ENCODE measurements around the gene INO80.
"Not testable (repeated sequence)": the region's sequence is repeated elsewhere in the genome, so short reads cannot be mapped to it uniquely, and the experiment has no call there.

INO80 gene

GRCh38 chr15:40960925-40961324 lies 155.2 kb downstream of the INO80 start:
- H3K4me1 Mint-ChIP-seq (ENCODE audit: low read depth), result peaks cover 4% of the 10 kb centered on the region
- H3K27me3 Mint-ChIP-seq, result no peaks in the 10 kb centered on the region
- no peaks in the 10 kb centered on the region for H3K9me3 Mint-ChIP-seq (ENCODE audit: low read depth)

GRCh38 chr15:40960151-40960885 lies 155.8 kb downstream of the INO80 start:
- H3K27me3 Mint-ChIP-seq, result no peaks in the 10 kb centered on the region
- H3K9me3 Mint-ChIP-seq (ENCODE audit: low read depth), result no peaks in the 10 kb centered on the region
- H3K4me3 Mint-ChIP-seq, result no peak overlapping the region
- H3K27ac Mint-ChIP-seq, result no peak overlapping the region
- H3K36me3 Mint-ChIP-seq, result peaks cover 5% of the 10 kb centered on the region
- peaks cover 5% of the 10 kb centered on the region for H3K4me1 Mint-ChIP-seq (ENCODE audit: low read depth)

More at GRCh38 chr15:40960925-40961324, 155.2 kb downstream of the INO80 start:
- Mint-ChIP-seq H3K4me3 (no peak overlapping the region), H3K36me3 (peaks cover 3% of the 10 kb centered on the region), H3K27ac (no peak overlapping the region)

GRCh38 chr15:40959331-40960141 lies 156.5 kb downstream of the INO80 start:
- H3K27me3 Mint-ChIP-seq, result no peaks in the 10 kb centered on the region
- peaks cover 10% of the 10 kb centered on the region for H3K4me1 Mint-ChIP-seq (ENCODE audit: low read depth)
- H3K9me3 Mint-ChIP-seq (ENCODE audit: low read depth), result no peaks in the 10 kb centered on the region
- no peak overlapping the region for H3K4me3 Mint-ChIP-seq
- H3K27ac Mint-ChIP-seq, result no peak overlapping the region
- peaks cover 5% of the 10 kb centered on the region for H3K36me3 Mint-ChIP-seq

GRCh38 chr15:40958723-40959122 lies 157.4 kb downstream of the INO80 start:
- H3K27me3 Mint-ChIP-seq, result no peaks in the 10 kb centered on the region
- peak overlapping the region; percentile 46 for H3K27ac Mint-ChIP-seq
- peaks cover 9% of the 10 kb centered on the region for H3K36me3 Mint-ChIP-seq
- peaks cover 18% of the 10 kb centered on the region for H3K4me1 Mint-ChIP-seq (ENCODE audit: low read depth)
- H3K9me3 Mint-ChIP-seq (ENCODE audit: low read depth), result no peaks in the 10 kb centered on the region
- no peak overlapping the region for H3K4me3 Mint-ChIP-seq

GRCh38 chr15:40958146-40958545 lies 157.9 kb downstream of the INO80 start:
- no peaks in the 10 kb centered on the region for H3K27me3 Mint-ChIP-seq
- H3K4me3 Mint-ChIP-seq, result no peak overlapping the region
- peaks cover 20% of the 10 kb centered on the region for H3K4me1 Mint-ChIP-seq (ENCODE audit: low read depth)
- no peaks in the 10 kb centered on the region for H3K9me3 Mint-ChIP-seq (ENCODE audit: low read depth)
- H3K27ac Mint-ChIP-seq, result no peak overlapping the region
- H3K36me3 Mint-ChIP-seq, result peaks cover 9% of the 10 kb centered on the region

- Mint-ChIP-seq H3K36me3 (peaks cover 9% of the 10 kb centered on the region), H3K4me1 (ENCODE audit: low read depth) (peaks cover 23% of the 10 kb centered on the region), H3K27me3 (no peaks in the 10 kb centered on the region), H3K4me3 (no peak overlapping the region), H3K27ac (no peak overlapping the region), H3K9me3 (ENCODE audit: low read depth) (no peaks in the 10 kb centered on the region)
These were observed 158.5 kb downstream of the INO80 start for GRCh38 chr15:40957581-40958051.

- H3K36me3 Mint-ChIP-seq, result peaks cover 9% of the 10 kb centered on the region
- peaks cover 24% of the 10 kb centered on the region for H3K4me1 Mint-ChIP-seq (ENCODE audit: low read depth)
- no peak overlapping the region for H3K27ac Mint-ChIP-seq
- H3K27me3 Mint-ChIP-seq, result no peaks in the 10 kb centered on the region
- H3K4me3 Mint-ChIP-seq, result no peak overlapping the region
- H3K9me3 Mint-ChIP-seq (ENCODE audit: low read depth), result no peaks in the 10 kb centered on the region
These were observed 159.0 kb downstream of the INO80 start for GRCh38 chr15:40957041-40957555.

GRCh38 chr15:40956541-40956982 lies 159.5 kb downstream of the INO80 start:
- no peak overlapping the region for H3K27ac Mint-ChIP-seq
- no peaks in the 10 kb centered on the region for H3K9me3 Mint-ChIP-seq (ENCODE audit: low read depth)
- H3K27me3 Mint-ChIP-seq, result no peaks in the 10 kb centered on the region
- peak overlapping the region; percentile 63 for H3K4me3 Mint-ChIP-seq
- peaks cover 9% of the 10 kb centered on the region for H3K36me3 Mint-ChIP-seq
- H3K4me1 Mint-ChIP-seq (ENCODE audit: low read depth), result peaks cover 25% of the 10 kb centered on the region

GRCh38 chr15:40955930-40956540 lies 160.0 kb downstream of the INO80 start:
- Mint-ChIP-seq H3K9me3 (ENCODE audit: low read depth) (no peaks in the 10 kb centered on the region), H3K4me1 (ENCODE audit: low read depth) (peaks cover 25% of the 10 kb centered on the region), H3K27ac (no peak overlapping the region), H3K27me3 (no peaks in the 10 kb centered on the region), H3K4me3 (peak overlapping the region; percentile 63), H3K36me3 (peaks cover 9% of the 10 kb centered on the region)

- no peaks in the 10 kb centered on the region for H3K9me3 Mint-ChIP-seq (ENCODE audit: low read depth)
- no peak overlapping the region for H3K27ac Mint-ChIP-seq
- H3K4me1 Mint-ChIP-seq (ENCODE audit: low read depth), result peaks cover 25% of the 10 kb centered on the region
- peaks cover 9% of the 10 kb centered on the region for H3K36me3 Mint-ChIP-seq
- H3K27me3 Mint-ChIP-seq, result no peaks in the 10 kb centered on the region
- peak overlapping the region; percentile 91 for H3K4me3 Mint-ChIP-seq
These were observed 160.8 kb downstream of the INO80 start for GRCh38 chr15:40955141-40955903.

GRCh38 chr15:40954158-40954848 lies 161.8 kb downstream of the INO80 start:
- Mint-ChIP-seq H3K4me3 (peak overlapping the region; percentile 91), H3K4me1 (ENCODE audit: low read depth) (peaks cover 25% of the 10 kb centered on the region), H3K27ac (peak overlapping the region; percentile 58)
- not testable (repeated sequence) for H3K9me3 Mint-ChIP-seq (ENCODE audit: low read depth); H3K27me3 Mint-ChIP-seq; H3K36me3 Mint-ChIP-seq

GRCh38 chr15:40953713-40954074 lies 162.4 kb downstream of the INO80 start:
- Mint-ChIP-seq H3K36me3 (peaks cover 9% of the 10 kb centered on the region), H3K4me3 (peak overlapping the region; percentile 91), H3K9me3 (ENCODE audit: low read depth) (no peaks in the 10 kb centered on the region), H3K27me3 (no peaks in the 10 kb centered on the region), H3K4me1 (ENCODE audit: low read depth) (peaks cover 25% of the 10 kb centered on the region), H3K27ac (peak overlapping the region; percentile 58)

GRCh38 chr15:40952901-40953712 lies 163.0 kb downstream of the INO80 start, which contains the start of gene CHAC1:
Gene CHAC1, plus strand, starts transcription at chr15:40953471. Its CDS starts 113 bp downstream, at chr15:40953584.
- Mint-ChIP-seq H3K9me3 (ENCODE audit: low read depth) (no peaks in the 10 kb centered on the region), H3K4me3 (peak within 1 kb of the TSS; percentile 91), H3K4me1 (ENCODE audit: low read depth) (peaks cover 25% of the 10 kb centered on the region), H3K36me3 (peaks cover 9% of the 10 kb centered on the region), H3K27ac (peak within 1 kb of the TSS; percentile 90), H3K27me3 (no peaks in the 10 kb centered on the region)
